Breast epithelium (tissue), 3 donors: ENCODE measurements around the gene SCN5A.

Experiments
- CTCF ChIP-seq, 3 donors: fragments of 450-650 bp; IDR thresholded peaks; one replicate each; pipeline ENCODE4 v1.5.1; 2016 to 2017; ENCODE audit warnings: antibody characterized with exemption in 3 of 3, mild to moderate bottlenecking in 3 of 3, moderate library complexity in 3 of 3
- POLR2A ChIP-seq: fragments of 450-650 bp; IDR thresholded peaks from one replicate; pipeline ENCODE4 v1.6.1; 2016; ENCODE audit warnings: antibody characterized with exemption, mild to moderate bottlenecking, moderate library complexity
- POLR2AphosphoS5 ChIP-seq, 3 donors: sonication (generic); formaldehyde crosslinking; IDR thresholded peaks; one replicate each; pipeline ENCODE4 v1.6.1; 2017; ENCODE audit warnings: antibody characterized with exemption in 3 of 3

- TF ChIP-seq CTCF (IDR thresholded peaks at IDR 0.05) (no peak), POLR2A (no peak), POLR2AphosphoS5 (IDR thresholded peaks at IDR 0.05) (no peak)
Measured at GRCh38 chr3:38528457-38528856, 121.0 kb downstream of the SCN5A start.
